RWPE1 (cell line): ENCODE measurements around the gene PLIN5.

Experiments used
- CTCF ChIA-PET: fragments of 350-600 bp; sonication (Branson Sonifier 250); formaldehyde crosslinking; extraction: SDS; loops from one replicate; lab custom pipeline; 2021; lab: Yijun Ruan, JAX
- POLR2A ChIA-PET: fragments of 400-600 bp; formaldehyde crosslinking; extraction: SDS; loops from one replicate; lab custom pipeline; 2020; ENCODE audit warnings: antibody characterized with exemption; ENCODE audit not compliant: low non-redundant PET; lab: Yijun Ruan, JAX
- DNase-seq: peaks from one replicate; pipeline ENCODE4 v3.0.0; 2012; ENCODE audit warnings: low spot score
- H3K27ac ChIP-seq: fragments of 450-650 bp; 2 replicates; pipeline ENCODE4 v1.5.1; 2017
- CTCF ChIP-seq: fragments of 450-650 bp; conservative IDR thresholded peaks from 2 replicates; pipeline ENCODE4 v1.5.1; 2017; ENCODE audit warnings: low read depth, mild to moderate bottlenecking

PLIN5 gene

GRCh38 chr19:4534836-4535658, at the start of gene PLIN5:
PLIN5 (minus strand) TSS chr19:4535224; CDS start chr19:4534074, 1,150 bp downstream.
- ChIA-PET CTCF (interaction anchor here (0.5 to 2.7 kb wide), 6 partner anchors 11 to 1061 kb away, joined by 3 to 24 read pairs (median 4); partner anchors contain the start of gene YJU2), POLR2A (no interaction called here)
- no peak within 1 kb of the TSS for H3K27ac ChIP-seq
- no peak for TF ChIP-seq CTCF
- peak; percentile 77 for DNase-seq

- ChIA-PET CTCF (interaction anchor here (0.7 kb wide), 1 partner anchor 52 kb away, joined by 3 read pairs; no protein-coding TSS in a partner anchor), POLR2A (no interaction called here)
- DNase-seq = no peak
- H3K27ac ChIP-seq = no peak overlapping the region
- TF ChIP-seq CTCF = no peak
Observed at GRCh38 chr19:4583961-4584669, 49.1 kb upstream of the PLIN5 start.

GRCh38 chr19:4582980-4583842, 48.2 kb upstream of the PLIN5 start:
- ChIA-PET CTCF (interaction anchor here (0.6 to 0.8 kb wide), 2 partner anchors 53 to 208 kb away, joined by 3 read pairs; partner anchors contain the start of gene FEM1A), POLR2A (no interaction called here)
- TF ChIP-seq CTCF = no peak
- H3K27ac ChIP-seq = no peak overlapping the region; the same call in 1 of the 2 replicates
- no peak for DNase-seq

GRCh38 chr19:4581666-4582553, 46.9 kb upstream of the PLIN5 start:
- ChIA-PET CTCF (no interaction called here), POLR2A (no interaction called here)
- DNase-seq = no peak
- no peak overlapping the region for H3K27ac ChIP-seq
- TF ChIP-seq CTCF = no peak

GRCh38 chr19:4580961-4581665, 46.1 kb upstream of the PLIN5 start:
- POLR2A ChIA-PET = no interaction called here
- TF ChIP-seq CTCF = no peak
- CTCF ChIA-PET = interaction anchor here (0.8 to 1.9 kb wide), 4 partner anchors 17 to 301 kb away, joined by 3 to 14 read pairs (median 4); no protein-coding TSS in a partner anchor

More at GRCh38 chr19:4580961-4581665, 46.1 kb upstream of the PLIN5 start:
- DNase-seq = no peak
- H3K27ac ChIP-seq = no peak overlapping the region
